ENCODE measurements around the gene RGS8.

GRCh38 chr1:182666706-182667105 lies 17.7 kb downstream of the RGS8 start:
- TF ChIP-seq MXI1 (IDR thresholded peaks at IDR 0.05; ENCODE audit: borderline replicate concordance, low read depth, low read length) (no peak), POLR2A (IDR thresholded peaks at IDR 0.05; ENCODE audit: low read depth, low read length) (no peak), CTCF (conservative IDR thresholded peaks at IDR 0.05; ENCODE audit: low read depth, low read length) (no peak), MAFK (IDR thresholded peaks at IDR 0.05; ENCODE audit: low read depth, low read length) (no peak), MAZ (IDR thresholded peaks at IDR 0.05; ENCODE audit: borderline replicate concordance, low read depth, low read length) (no peak), CEBPB (IDR thresholded peaks at IDR 0.05; ENCODE audit: low read depth, low read length) (no peak), RFX5 (IDR thresholded peaks at IDR 0.05; ENCODE audit: low read depth, low read length) (no peak), CHD1 (IDR thresholded peaks at IDR 0.05; ENCODE audit: low read depth, low read length) (no peak), RAD21 (IDR thresholded peaks at IDR 0.05; ENCODE audit: low read length) (no peak), USF2 (IDR thresholded peaks at IDR 0.05; ENCODE audit: low read depth, low read length) (no peak), ELK1 (IDR thresholded peaks at IDR 0.05; ENCODE audit: borderline replicate concordance, low read depth, low read length) (no peak)

Data from IMR-90 (cell line).